Mesenteric fat pad (tissue), 1 donor: ENCODE measurements around the gene CCND1. TPM values are rescaled to one million over a fixed set of nuclear protein-coding genes. Genes with fewer than 3 reads are reported as not detected.

Source experiments
- DNase-seq: peaks from one replicate; pipeline ENCODE4 v3.0.0-alpha.2; 2020; ENCODE audit warnings: low spot score
- total RNA-seq: library from RNA; stranded (reverse); fragmentation: NEBNext Ultra II Directional; extraction: Animal tissue kit (Norgen Biotek cat#: 25700); gene quantifications from one replicate; pipeline ENCODE4 v1.2.1, GENCODE V29; 2021
- donor health status: DM: yes; HTN: yes; CAD: no.

CCND1 gene
- total RNA-seq, 1 donor from 2014 or later, result 788 TPM

- peak; percentile 62 for DNase-seq
Observed at GRCh38 chr11:69617682-69618081, 23.3 kb upstream of the CCND1 start.

GRCh38 chr11:69618237-69618636 lies 22.7 kb upstream of the CCND1 start:
- peak; percentile 49 for DNase-seq

- DNase-seq, result peak; percentile 5
Observed at GRCh38 chr11:69620683-69621290, 20.2 kb upstream of the CCND1 start.

- DNase-seq, result peak; percentile 33
Observed at GRCh38 chr11:69622097-69622681, 18.8 kb upstream of the CCND1 start.

- DNase-seq, result no peak
Observed at GRCh38 chr11:69624293-69624692, 16.7 kb upstream of the CCND1 start.

- peak; percentile 51 for DNase-seq
Observed at GRCh38 chr11:69625476-69625875, 15.5 kb upstream of the CCND1 start.

- peak; percentile 81 for DNase-seq
Observed at GRCh38 chr11:69627551-69627950, 13.4 kb upstream of the CCND1 start.

GRCh38 chr11:69630017-69630416 lies 10.9 kb upstream of the CCND1 start:
- DNase-seq, result peak; percentile 14

GRCh38 chr11:69630424-69630823 lies 10.5 kb upstream of the CCND1 start:
- peak; percentile 62 for DNase-seq

- peak; percentile 3 for DNase-seq
Observed at GRCh38 chr11:69632900-69633299, 8.1 kb upstream of the CCND1 start.

GRCh38 chr11:69634069-69634468 lies 6.9 kb upstream of the CCND1 start:
- no peak for DNase-seq

- DNase-seq, result no peak
Observed at GRCh38 chr11:69634590-69634989, 6.4 kb upstream of the CCND1 start.

GRCh38 chr11:69635195-69635594 lies 5.8 kb upstream of the CCND1 start:
- no peak for DNase-seq

GRCh38 chr11:69635804-69636511 lies 5.0 kb upstream of the CCND1 start:
- DNase-seq, result no peak

- DNase-seq, result no peak
Observed at GRCh38 chr11:69636512-69637197, 4.3 kb upstream of the CCND1 start.

GRCh38 chr11:69637198-69637940 lies 3.6 kb upstream of the CCND1 start:
- DNase-seq, result no peak

- no peak for DNase-seq
Observed at GRCh38 chr11:69637941-69638871, 2.8 kb upstream of the CCND1 start.

GRCh38 chr11:69638941-69639681 lies 1.8 kb upstream of the CCND1 start:
- peak; percentile 96 for DNase-seq

- no peak for DNase-seq
Observed at GRCh38 chr11:69639831-69640230, 1.1 kb upstream of the CCND1 start.
